KMS-11 (cell line): Measurements from ENCODE around the gene MCC.

ENCODE experiments used
- H2AFZ ChIP-seq: fragments of 200-600 bp; sonication (generic); 2 replicates; pipeline ENCODE4 v1.6.1; 2016; ENCODE audit warnings: antibody characterized with exemption, mixed run types, low read depth
- H3K27ac ChIP-seq: fragments of 200-600 bp; sonication (generic); 2 replicates; pipeline ENCODE4 v1.6.1; 2016; ENCODE audit warnings: mild to moderate bottlenecking, mixed run types
- H3K27me3 ChIP-seq: fragments of 200-600 bp; sonication (generic); 2 replicates; pipeline ENCODE4 v1.6.1; 2017; ENCODE audit warnings: mild to moderate bottlenecking, low read depth, mixed run types, moderate library complexity; ENCODE audit not compliant: insufficient read depth
- H3K36me3 ChIP-seq: fragments of 200-600 bp; sonication (generic); 2 replicates; pipeline ENCODE4 v1.6.1; 2017; ENCODE audit warnings: mild to moderate bottlenecking, mixed run types; ENCODE audit not compliant: insufficient read depth
- H3K4me1 ChIP-seq: fragments of 200-600 bp; sonication (generic); 2 replicates; pipeline ENCODE4 v1.6.1; 2016; ENCODE audit warnings: mild to moderate bottlenecking, low read depth, mixed run types; ENCODE audit not compliant: poor library complexity, severe bottlenecking
- H3K4me2 ChIP-seq: fragments of 200-600 bp; sonication (generic); 2 replicates; pipeline ENCODE4 v1.7.0; 2016; ENCODE audit warnings: mild to moderate bottlenecking, mixed run types
- H3K4me3 ChIP-seq: fragments of 200-600 bp; sonication (generic); IDR thresholded peaks from 2 replicates; pipeline ENCODE4 v1.6.1; 2017; ENCODE audit warnings: low read depth, low read length, mixed read lengths; ENCODE audit not compliant: insufficient read depth
- H3K79me2 ChIP-seq: fragments of 200-600 bp; sonication (generic); 2 replicates; pipeline ENCODE4 v1.6.1; 2016; ENCODE audit warnings: low read depth, mixed run types; ENCODE audit not compliant: insufficient read depth
- H3K9ac ChIP-seq: fragments of 200-600 bp; sonication (generic); 2 replicates; pipeline ENCODE4 v1.6.1; 2016; ENCODE audit warnings: mild to moderate bottlenecking, mixed run types
- H4K20me1 ChIP-seq: fragments of 200-600 bp; sonication (generic); 2 replicates; pipeline ENCODE4 v1.6.1; 2016; ENCODE audit warnings: mild to moderate bottlenecking, mixed run types; ENCODE audit not compliant: insufficient read depth
- TF ChIP-seq, protein P1 (sequence below): fragments of 200-600 bp; sonication (generic); conservative IDR thresholded peaks from 2 replicates; pipeline ENCODE4 v1.6.1; 2017; ENCODE audit warnings: low read depth, mild to moderate bottlenecking, antibody characterized with exemption, low read length, moderate library complexity, mixed read lengths

MCC gene

DNA sequence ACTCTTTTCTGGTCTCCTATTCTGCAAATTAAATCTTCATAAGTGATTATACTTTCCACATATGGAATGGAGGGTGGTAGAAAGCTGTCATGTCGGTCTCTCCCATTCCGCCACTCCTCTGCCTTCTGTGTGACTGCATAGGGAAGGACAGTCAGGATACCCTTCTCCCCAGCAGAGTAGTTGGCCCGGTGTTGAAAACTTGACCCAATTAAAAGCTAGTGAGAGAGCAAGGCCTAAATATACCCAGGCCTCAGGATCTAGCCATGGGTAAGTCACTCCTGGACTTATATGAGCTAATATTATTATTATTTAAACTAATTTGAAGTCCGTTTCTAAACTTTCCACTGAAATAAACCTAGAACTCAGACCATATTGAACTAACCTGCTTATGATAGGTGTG is 248.2 kb downstream of the MCC start:
- no peaks in the 10 kb centered on the region for H3K36me3 ChIP-seq
- no peak overlapping the region for H2AFZ ChIP-seq
- H3K27me3 ChIP-seq: no peaks in the 10 kb centered on the region
- no peak overlapping the region for H3K27ac ChIP-seq
- H3K79me2 ChIP-seq: no peaks in the 10 kb centered on the region
- H3K4me1 ChIP-seq: peaks cover 11% of the 10 kb centered on the region
- TF ChIP-seq, protein P1, sequence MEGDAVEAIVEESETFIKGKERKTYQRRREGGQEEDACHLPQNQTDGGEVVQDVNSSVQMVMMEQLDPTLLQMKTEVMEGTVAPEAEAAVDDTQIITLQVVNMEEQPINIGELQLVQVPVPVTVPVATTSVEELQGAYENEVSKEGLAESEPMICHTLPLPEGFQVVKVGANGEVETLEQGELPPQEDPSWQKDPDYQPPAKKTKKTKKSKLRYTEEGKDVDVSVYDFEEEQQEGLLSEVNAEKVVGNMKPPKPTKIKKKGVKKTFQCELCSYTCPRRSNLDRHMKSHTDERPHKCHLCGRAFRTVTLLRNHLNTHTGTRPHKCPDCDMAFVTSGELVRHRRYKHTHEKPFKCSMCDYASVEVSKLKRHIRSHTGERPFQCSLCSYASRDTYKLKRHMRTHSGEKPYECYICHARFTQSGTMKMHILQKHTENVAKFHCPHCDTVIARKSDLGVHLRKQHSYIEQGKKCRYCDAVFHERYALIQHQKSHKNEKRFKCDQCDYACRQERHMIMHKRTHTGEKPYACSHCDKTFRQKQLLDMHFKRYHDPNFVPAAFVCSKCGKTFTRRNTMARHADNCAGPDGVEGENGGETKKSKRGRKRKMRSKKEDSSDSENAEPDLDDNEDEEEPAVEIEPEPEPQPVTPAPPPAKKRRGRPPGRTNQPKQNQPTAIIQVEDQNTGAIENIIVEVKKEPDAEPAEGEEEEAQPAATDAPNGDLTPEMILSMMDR: no peak
- H3K4me3 ChIP-seq: no peak overlapping the region
- no peak overlapping the region for H3K4me2 ChIP-seq
- H4K20me1 ChIP-seq: no peaks in the 10 kb centered on the region
- no peak overlapping the region for H3K9ac ChIP-seq

DNA sequence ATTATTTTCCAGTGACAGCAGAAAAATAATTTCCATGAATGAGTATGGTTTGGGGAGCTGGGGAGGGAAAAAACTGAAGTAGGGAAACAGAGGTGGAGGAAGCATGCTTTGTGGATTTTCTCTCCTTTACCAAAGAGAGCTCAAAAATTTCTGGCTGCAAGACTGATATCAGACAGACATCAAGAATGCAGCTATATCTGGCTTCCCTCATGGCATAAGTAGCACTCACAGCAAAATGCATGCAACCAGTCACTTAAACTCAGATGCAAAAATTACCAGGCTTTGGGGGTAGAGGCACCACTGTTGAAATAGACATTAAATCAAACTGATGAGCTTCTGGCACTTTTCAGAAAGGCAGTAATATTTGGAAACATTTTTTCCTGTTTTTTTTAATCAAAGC is 250.4 kb downstream of the MCC start:
- no peaks in the 10 kb centered on the region for H3K79me2 ChIP-seq
- H3K27me3 ChIP-seq: no peaks in the 10 kb centered on the region
- no peaks in the 10 kb centered on the region for H3K36me3 ChIP-seq
- TF ChIP-seq, protein P1: no peak
- no peak overlapping the region for H3K4me3 ChIP-seq
- no peak overlapping the region for H3K27ac ChIP-seq
- H2AFZ ChIP-seq: no peak overlapping the region
- no peak overlapping the region for H3K9ac ChIP-seq
- no peaks in the 10 kb centered on the region for H4K20me1 ChIP-seq
- no peak overlapping the region for H3K4me2 ChIP-seq
- no peaks in the 10 kb centered on the region for H3K4me1 ChIP-seq

DNA sequence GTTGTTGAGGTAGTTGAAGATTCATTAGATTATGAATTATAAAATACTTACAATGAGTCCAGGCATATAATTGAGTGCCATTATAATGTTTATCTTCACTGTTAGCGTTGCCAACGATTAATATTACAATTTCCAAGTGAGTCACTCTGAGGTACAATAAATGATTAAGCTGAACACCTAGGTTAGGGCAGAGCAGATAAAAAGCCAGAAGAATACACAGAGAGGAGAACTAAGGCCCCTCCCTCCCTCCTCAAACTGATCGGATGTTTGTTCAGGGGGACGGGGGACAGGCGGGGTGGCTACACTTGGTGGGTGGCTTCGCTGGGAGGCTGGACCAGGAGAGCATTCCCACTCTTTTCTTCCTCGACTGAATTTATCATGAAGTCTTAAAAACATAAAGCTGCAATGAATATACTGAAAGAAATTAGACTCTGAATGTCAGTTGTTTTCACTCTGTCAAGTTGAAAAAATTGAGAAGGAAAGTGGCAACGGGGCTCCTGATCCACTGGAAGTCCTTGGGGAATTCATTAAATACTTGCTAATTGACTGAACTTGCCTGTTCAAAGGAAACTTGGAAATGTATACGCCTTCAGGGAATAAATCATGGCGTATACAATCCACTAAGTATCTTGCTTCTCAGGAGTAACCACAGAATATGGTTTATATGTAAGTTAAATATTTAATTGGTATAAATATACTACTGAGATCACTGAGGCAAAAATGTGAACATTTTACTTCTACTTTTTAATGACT is 251.5 kb downstream of the MCC start:
- TF ChIP-seq, protein P1: no peak
- H3K4me3 ChIP-seq: no peak overlapping the region
- no peak overlapping the region for H3K4me2 ChIP-seq
- no peak overlapping the region for H2AFZ ChIP-seq
- no peak overlapping the region for H3K9ac ChIP-seq
- no peak overlapping the region for H3K27ac ChIP-seq
- no peaks in the 10 kb centered on the region for H3K79me2 ChIP-seq
- H4K20me1 ChIP-seq: no peaks in the 10 kb centered on the region
- H3K4me1 ChIP-seq: no peaks in the 10 kb centered on the region
- no peaks in the 10 kb centered on the region for H3K27me3 ChIP-seq
- no peaks in the 10 kb centered on the region for H3K36me3 ChIP-seq

DNA sequence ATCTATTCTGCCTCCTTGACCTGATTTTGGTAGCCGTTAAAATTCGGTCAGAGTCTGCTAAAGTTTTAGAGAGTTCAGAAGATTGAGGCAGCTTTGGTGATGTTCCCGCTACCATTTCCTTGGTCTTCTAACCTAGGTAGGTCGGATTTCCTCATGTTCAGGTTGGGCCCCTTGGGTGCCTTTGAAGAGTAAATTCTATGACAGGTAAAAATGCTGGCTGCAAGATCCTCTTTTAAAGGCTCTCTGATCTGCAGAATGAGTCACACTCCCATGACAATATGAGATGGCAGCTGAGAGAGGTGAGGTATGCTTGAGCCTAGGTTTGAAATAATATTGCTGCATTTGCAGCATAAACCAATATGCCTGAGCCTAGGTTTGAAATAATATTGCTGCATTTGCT is 252.4 kb downstream of the MCC start:
- no peaks in the 10 kb centered on the region for H3K36me3 ChIP-seq
- H2AFZ ChIP-seq: no peak overlapping the region
- H4K20me1 ChIP-seq: no peaks in the 10 kb centered on the region
- H3K4me3 ChIP-seq: no peak overlapping the region
- no peak overlapping the region for H3K9ac ChIP-seq
- H3K4me1 ChIP-seq: no peaks in the 10 kb centered on the region
- no peak overlapping the region for H3K27ac ChIP-seq
- no peaks in the 10 kb centered on the region for H3K79me2 ChIP-seq
- TF ChIP-seq, protein P1: no peak
- H3K27me3 ChIP-seq: no peaks in the 10 kb centered on the region
- H3K4me2 ChIP-seq: no peak overlapping the region
